NCI-H2107 treated with DMSO at 0.1 percent for 48 hours (cell line): ENCODE results near the gene ASIC2.

Experiments used
- DNase-seq: peaks from one replicate; lab custom pipeline; 2025; ENCODE audit not compliant: unreplicated experiment; lab: John Stamatoyannopoulos, UW

Gene ASIC2

DNA sequence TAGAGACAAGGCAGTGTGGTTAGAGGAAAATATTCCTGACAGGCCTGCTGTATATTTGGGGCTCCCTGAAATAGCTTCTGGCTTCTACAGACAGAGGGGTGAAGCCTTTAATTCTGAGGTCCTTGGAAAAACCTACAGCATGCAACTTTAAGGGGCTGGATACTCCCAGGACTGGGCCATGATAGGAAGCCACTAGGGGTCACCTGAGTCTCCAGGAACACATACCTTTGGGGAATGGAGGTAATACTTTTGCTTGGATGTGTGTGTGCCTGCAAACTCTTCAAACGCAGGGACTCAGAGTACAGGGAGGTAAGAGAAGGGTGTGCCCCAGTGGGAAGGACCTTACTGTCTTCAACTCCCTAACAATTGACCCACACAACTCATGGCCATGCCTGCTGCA, 4.1 kb downstream of the ASIC2 start:
- no peak for DNase-seq

DNA sequence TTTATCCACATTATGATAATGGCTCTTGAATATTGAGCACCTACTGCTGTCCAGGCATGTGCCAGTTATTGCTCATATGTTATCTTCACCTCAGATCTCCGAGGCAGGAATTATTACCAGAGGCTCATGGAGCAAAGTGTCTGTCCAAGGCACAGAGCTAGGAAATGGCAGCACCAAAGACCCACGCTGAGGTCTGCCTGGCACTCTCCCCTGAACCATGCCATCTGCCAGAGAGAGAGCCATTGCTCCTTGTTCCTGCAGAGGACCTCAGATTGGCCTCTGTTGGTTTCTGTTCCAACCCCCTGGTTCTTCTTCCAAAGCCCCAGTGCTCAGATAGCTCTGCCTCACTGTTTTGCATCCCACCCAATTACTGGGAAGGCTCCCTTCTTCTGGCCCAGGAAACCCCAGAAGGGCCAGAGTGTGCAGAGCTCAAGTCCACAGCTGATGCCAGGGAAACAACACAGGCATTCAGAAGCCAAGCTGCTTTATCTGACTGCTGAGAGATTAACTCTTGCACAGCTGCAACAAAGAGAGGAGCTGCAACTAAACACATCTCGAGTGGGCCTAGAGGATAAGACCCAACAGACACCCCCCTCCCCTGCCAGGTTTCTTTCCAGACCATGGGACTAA, 5.9 kb downstream of the ASIC2 start:
- no peak for DNase-seq

DNA sequence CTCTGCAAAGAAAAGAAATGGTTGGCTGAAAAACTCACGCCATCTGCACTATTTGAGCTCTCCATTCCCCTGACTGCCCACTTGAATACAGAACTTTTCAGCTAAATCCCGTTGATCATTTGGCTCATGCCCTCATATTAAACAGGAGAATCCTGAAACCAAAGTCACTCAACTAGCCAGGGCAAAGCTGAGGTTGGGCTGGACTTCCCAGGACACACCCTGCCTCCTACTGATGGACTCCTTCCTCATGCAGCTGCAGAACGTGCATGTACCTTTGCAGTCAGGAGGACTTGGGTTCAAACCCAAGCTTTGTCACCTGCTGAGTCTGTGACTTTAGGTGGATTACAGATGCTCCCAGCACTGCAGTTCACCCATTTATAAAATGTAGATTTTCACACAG, 7.7 kb downstream of the ASIC2 start:
- DNase-seq = no peak

DNA sequence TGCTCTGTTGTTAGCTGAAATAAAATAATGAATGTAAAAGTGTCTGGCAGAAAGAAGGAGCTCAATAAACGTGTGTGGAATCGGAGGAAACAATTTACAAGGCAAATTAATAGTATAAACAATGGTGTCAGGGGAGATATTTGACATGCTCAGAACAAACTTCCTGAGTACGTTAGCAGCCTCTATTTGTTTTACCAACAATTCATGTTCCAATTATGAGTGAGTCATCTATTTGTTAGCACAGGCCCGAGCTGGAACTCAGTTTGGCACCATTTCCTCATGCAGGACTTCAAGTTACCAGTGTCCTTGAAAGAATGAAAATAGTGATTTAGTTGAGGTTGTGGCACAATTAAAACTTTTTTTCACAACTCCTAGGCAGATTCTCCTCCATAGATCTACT, 9.1 kb downstream of the ASIC2 start:
- DNase-seq = no peak

DNA sequence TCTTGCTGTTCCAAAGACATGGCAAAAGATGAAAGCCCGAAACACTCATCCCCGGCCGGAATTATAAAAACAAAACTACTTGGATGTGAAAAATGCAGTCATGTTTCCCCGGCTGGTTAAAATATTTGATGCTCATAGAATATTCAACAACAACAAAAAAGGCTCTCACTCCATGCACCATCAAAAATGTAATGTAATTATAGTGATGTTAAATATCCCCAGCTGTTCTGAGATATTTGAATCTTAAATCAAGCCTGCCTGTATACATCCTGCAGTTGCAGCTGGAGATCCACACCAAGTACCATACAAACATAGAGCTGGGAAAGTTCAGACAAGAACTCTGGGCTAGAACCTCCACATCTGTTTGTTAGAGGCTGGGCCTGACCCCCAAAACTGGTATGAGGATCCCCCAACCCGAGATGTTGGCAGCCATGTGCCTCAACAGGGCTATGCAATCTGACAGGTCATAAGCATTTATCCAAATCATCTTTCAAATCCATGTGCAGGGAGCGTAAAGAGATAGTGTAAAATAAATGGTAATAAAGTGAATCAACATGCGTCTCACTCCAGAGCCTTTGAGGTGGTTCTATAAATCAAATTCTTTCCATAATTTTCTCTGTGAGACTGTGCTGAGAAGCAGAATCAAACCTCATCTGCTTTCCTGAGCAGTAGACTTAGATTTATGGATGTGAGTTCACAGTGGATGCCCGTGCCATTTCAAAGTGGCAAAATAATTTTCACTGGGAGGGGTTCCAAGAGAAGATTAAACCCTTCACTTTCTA, 12.7 kb downstream of the ASIC2 start:
- DNase-seq = no peak

DNA sequence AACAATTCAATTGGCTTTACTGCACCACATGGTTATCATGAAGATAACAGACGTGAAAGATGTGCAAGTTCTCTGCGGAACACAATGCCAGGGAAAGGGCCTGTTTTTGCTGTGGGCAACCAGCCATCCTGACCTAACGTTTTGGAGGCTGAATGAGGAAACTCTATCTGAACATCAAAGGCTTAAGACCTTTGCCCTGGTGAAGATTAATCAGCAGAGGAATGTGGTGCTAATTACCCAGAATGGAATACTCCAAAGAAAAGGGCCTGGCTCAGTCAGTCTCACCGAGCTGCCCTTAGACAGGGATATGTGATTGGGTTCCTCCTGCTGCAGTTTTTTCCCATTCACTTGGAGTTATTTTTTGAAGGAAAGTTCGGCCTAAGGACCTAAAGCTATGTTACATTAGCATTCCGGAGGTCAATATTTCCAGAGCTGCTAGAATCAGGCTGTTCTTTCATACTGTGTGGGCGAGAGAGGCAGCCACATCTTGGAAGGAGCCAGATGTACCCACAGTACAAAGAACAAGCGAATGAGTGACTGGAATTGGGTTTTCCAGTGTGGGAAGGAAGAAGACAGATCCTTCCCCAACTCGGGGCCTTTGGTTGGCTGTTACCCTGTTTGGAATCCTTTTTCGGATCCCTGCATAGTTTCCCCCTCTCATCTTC, 15.5 kb downstream of the ASIC2 start:
- no peak for DNase-seq

DNA sequence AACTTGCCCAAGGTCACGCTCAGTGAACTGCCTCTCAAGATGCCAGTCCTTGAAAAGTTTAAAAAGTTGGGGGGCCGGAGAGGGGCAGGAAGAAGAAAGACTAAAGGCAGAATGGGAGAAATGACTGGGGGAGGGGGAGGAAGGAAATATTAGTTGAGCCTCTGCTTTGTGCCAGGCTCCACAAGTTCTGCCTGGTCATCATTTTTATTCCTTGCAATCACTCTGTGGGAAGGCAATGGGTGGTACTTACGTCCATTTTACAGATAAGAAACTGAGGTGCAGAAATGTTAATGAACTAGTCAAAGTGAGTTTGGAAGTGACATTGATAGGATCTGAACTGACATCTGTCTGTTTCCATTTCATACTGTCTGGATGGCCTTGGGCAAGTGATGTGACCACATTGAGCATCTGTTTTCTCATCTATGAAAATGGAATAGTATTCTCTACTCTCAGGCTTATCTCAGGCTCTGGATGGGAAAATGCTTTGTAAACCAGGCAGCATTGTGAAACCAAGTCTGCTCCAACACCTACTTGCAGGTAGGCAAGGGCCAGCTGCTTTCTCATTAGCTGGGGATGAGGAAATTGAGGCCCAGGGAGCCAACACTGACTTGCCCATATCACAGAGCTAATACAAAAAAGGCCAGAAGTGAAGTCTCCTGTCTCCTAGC, 19.2 kb downstream of the ASIC2 start:
- DNase-seq = no peak

DNA sequence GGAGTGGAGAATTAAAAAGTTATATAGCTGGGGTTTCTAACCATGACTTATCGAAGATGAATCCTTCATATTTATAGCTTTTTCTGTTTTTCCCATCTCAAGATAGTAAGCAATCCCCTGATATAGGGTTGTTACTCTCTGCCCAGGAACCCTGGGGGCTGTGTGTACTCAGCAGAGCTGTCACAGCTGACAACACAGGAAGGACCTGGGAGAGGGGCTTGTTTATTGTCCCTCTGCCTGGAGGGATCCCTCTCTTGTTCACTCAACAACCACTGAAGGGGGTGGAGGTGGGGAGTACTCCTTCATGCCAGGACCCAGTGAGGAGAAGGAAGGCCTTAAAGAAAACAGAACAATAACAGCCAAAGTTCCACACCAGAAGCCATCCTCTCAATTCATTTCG, 19.8 kb downstream of the ASIC2 start:
- no peak for DNase-seq

DNA sequence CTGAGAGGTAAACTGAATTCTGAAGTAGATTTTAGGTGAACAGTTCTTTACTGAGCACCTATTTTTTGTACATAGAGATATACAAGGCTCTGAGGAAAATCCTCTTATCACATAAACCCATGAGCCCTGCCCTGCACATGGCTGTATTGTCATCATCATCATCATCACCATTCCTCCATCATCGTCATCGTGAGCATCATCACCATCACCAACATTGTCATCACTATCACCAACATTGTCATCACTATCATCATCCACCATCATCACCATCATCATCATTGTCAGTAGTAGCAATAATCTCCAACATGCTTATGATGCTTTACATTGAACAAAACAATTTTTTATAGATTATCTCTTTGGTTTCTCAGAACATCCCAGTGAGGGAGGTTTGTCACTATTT, 20.7 kb downstream of the ASIC2 start:
- DNase-seq = no peak

DNA sequence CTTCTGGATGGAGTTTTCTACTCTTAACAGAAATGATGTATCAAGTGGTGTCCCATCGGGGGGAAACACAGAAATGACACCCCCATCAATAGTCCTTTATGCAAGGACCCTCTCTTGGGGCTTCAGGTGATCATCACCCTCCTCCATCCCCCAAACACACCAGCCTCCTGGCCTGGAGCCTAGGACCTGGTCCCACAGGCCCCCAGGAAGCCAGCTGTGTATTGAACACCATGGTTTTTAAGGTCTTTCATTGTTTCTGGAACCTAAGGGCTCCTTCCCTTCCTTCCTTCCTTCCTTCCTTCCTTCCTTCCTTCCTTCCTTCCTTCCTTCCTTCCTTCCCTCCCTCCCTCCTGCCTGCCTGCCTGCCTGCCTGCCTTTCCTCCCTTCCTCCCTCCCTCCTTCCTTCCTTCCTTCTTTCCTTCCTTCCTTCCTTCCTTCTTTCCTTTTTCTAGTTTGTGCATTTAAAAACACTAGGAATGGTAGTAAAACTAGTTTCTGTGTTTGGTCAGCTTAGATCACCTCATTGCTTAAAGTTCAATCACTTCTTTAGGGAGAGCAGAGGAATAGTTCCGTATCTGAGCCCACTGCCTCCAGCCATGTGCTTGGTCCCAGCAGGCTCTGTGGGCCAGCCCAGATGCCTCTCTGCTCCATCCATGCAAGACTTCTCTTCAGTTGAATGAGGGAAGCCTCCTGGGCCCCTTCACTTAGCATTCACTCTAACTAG, 23.6 kb downstream of the ASIC2 start:
- no peak for DNase-seq

DNA sequence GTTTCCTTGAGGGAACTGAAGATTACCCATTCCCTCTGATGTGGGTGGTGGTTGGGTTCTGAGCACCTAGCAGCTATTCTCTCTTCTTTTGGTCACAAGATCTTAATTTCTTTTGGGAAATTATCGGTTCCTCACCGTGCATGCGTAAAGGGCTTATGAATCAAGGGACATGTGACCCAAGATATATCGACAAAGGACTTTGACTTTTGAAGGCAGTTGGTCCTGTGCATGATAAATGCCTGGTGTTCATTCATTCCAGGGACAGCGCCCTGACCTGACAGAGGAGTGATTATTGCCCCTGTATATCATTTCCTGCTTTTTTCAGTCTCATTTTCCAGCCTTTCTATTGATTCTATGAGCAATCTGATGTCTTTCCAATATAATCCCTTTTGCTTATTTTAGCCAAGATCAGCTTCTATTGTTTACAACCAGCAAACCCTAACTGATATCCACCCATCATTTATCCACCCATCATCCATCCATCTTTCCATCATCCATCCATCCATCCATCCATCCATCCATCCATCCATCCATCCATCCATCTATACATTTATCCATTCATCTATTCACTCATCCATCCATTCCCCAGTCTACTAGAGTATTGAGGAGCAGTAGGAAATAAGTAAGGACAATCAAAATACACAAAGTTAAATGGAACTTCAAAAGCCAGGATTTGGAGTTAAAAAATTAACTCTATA, 25.1 kb downstream of the ASIC2 start:
- DNase-seq = no peak

DNA sequence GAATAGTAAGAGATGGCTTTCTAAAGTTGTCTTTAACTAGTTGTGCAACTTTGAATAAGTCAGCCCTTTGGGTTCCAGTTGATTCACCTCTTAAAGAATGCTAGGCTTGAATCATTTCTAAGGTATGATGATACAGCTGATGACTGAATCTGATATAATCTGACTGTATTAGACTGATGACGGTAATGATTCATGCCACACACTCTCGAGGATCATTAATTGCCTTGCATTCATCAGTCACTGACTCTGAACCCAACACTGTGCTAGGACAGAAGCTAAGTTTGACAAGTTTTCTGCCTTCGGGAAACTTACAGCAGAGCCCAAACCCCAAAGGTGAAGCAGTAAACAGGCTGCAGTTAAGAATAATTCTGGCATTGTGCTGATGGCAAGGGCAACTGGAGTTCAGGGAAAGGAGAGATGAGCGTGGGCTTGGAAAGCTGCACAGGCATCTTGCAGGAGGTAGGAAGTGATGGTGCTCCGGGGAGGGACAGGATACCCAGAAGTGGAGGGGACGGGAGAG, 25.8 kb downstream of the ASIC2 start:
- DNase-seq = no peak

DNA sequence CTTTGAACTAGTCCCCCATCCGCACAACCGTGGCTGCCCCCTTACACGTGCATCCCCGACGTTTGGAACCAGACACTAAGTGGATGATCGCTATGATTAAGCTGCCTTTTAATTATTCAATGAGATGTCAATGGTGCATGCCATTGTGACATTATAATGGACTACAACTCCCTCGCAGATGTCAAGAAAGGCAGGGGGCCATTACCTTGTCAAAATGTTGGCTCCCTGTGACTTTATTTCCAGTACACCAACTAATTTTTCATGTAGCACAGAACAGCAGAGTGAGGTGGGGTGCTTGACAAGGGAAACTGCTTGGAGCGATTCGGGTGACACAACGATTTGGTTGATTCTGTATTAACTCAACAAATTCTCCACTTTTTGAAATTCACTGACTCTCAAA, 26.5 kb downstream of the ASIC2 start:
- DNase-seq = no peak

DNA sequence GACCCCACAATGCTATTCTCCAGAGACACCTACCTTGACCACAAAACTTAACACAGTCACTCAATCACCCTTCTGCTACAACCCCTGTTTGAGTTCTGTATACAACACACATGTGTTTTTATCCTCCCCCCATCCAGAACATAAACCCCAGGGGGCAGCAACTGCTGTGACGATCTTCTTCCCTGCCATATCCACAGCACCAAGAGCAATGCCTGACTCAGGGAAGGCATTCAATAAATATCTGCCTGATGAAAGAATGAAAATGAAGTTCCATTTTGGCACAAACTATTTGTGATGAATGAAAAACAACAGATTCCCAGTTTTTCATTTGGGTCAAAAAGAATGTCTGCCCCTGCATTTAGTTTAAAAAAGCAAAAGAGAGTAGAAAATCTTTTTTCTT, 27.0 kb downstream of the ASIC2 start:
- no peak for DNase-seq

DNA sequence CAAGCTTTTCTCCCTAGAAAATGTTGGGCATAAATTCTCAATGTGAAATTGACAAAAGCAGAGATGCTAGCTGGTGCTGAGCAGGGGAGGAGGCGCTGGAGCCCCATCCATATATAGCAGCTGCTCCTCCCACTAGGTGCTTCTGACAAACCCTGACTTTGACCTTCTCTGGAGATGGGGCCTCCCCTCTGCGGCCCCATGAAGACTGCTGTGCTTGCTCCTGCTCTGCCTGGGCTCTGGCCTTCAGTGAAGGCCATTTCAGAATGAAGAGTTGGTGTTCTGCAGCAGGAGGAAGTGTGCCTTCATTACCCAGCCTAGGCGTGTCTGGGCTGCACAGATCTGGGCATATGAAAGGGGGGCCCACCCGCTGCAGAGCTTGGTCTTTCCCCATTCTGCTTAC, 29.7 kb downstream of the ASIC2 start:
- DNase-seq = no peak

DNA sequence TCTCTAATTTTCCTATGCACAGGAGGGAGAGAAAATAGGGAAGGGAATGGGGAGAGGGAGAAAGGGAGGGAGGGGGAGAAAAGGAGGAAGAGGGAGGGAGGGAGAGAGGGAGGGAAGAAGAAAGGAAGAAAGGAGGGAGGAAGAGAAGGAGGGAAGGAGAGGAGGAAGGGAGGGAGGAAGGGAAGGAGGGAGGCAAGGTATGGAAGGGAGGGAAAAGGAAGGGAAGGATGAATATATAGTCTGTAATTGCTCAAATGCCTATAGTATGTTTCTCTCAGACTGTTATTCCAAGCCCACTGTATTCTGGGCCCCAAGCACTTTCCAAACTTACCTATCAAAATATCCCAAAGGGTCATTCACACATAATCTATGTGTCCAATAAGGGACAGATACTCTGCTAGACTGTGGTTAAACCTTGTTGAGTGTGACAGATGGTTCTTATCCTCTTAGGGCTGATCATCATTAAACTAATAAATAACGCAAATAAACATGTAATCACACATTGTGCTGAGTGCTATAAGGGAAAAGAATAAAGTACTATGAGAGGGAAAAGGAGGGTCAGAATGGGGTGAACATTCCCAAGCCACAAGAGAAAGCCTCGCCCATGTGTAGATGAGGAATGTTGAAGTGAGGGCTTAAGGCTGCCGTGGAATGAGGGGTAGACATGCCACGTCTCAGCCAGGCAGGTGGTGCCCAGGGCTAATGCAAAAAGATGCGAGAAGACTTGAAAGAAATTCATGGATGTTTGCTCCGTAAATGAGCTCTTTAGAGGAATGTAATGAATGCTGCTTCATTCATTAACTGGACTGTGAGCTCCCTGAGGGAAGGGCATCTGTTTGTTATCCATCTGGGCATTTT, 30.6 kb downstream of the ASIC2 start:
- DNase-seq = no peak

DNA sequence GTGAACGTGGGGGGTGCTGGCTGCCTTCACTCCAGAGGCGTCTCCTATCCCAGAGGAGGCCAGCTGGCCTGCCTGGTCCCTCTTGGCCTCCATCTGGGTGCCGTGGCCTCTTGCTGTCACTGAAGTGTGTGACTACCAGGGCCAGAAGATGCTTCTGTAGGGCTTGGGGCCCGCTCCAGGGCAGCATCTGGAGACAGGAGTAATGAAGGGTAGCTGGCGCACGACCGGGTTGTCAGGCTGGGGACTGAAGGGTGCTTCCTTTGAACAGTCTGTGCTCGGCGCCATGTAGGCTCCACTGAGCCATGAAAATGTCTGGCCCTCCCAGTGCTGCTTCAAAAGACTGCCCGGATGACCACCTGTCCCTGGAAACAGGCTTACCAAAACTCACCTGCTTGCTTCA, 31.3 kb downstream of the ASIC2 start:
- DNase-seq = no peak

DNA sequence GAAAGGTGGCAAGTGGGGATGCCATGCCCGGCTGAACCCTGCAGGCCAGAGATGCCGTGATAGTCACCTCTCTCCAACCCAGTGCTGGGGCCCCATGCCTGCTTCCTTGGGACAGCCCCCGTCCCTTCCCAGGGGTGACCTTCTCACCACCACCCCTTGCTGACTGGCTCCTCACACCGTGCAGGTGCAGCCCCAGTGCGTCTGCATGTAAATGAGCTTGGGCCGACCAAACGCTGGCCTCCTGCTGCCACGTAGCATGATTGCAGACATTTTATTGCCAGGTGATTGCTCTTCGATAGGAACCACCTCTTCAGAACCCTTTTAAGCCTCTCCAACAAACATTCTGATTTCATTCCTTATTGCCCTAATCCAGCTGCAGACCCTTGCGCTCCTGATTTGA, 32.5 kb downstream of the ASIC2 start:
- DNase-seq = no peak

DNA sequence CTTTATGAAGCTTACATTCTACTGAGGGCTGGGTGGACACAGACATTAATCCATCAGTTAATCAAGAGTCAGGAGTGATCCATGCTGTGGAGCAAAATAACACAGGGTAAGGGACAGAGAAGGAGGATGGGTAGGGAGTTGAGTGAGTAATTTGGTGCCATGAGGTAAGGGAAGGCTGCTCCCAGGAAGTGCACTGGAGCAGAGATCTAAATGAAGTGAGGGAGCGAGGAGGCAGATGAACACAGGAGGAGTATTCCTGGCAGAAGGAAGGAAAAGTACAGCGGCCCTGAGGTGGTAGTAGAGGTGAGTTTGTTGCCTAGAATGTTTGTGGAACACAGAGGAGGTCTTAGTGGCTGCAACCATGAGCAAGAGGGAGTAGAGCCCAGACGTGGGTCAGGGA, 34.8 kb downstream of the ASIC2 start:
- DNase-seq = no peak
